ENCODE results near the gene IGDCC3.

Gene IGDCC3

DNA sequence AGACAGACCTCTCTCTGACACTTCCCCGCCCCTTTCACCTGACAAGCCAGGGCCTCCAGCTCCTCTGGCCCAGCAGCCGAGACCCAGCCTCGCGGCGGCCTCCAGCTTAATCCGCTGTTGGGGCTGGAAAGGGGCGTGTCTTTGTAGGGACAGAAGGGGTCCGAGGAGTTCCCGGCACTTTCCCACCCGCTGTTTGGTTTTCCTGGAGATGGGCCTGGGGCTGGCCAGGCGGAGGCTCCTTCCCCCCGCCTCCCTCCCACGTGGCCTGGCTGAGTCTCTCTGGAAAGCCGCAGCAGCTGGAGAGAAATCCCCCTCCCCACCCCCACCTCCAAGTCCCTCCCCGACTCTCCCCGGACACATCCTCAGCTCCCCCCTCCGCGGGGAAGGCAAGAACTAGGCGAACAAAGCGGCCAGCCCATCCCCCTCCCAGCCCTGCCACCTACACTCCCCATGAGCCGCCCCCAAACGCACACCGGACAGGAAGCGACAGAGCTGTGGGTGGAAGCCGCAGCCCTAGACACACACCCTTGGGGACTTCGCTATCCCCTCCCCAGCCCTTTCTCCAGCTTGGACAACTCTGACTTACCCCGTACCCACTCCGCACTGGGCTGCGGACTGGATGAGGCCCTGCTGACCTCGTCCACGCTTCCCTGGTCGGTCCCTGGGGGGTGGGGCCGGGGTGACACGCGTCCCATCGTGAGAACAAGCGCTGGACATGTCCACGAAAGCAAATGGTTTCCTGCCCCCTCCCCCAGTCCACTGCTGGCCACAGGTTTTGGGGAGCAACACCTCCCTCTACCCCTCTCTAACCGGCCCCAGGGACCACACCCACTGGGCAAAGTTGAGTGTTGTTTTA lies 43.8 kb upstream of the IGDCC3 start:
- ChIA-PET CTCF (no interaction called here), POLR2A (ENCODE audit: low non-redundant PET) (no interaction called here)
- no peak for DNase-seq (ENCODE audit: low spot score)
- TF ChIP-seq, protein P1, sequence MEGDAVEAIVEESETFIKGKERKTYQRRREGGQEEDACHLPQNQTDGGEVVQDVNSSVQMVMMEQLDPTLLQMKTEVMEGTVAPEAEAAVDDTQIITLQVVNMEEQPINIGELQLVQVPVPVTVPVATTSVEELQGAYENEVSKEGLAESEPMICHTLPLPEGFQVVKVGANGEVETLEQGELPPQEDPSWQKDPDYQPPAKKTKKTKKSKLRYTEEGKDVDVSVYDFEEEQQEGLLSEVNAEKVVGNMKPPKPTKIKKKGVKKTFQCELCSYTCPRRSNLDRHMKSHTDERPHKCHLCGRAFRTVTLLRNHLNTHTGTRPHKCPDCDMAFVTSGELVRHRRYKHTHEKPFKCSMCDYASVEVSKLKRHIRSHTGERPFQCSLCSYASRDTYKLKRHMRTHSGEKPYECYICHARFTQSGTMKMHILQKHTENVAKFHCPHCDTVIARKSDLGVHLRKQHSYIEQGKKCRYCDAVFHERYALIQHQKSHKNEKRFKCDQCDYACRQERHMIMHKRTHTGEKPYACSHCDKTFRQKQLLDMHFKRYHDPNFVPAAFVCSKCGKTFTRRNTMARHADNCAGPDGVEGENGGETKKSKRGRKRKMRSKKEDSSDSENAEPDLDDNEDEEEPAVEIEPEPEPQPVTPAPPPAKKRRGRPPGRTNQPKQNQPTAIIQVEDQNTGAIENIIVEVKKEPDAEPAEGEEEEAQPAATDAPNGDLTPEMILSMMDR (conservative IDR thresholded peaks at IDR 0.05; ENCODE audit: low read depth) = no peak
- H3K27ac ChIP-seq = no peak overlapping the region

- TF ChIP-seq, protein P1 (conservative IDR thresholded peaks at IDR 0.05; ENCODE audit: low read depth) = no peak
- DNase-seq (ENCODE audit: low spot score) = no peak
- no peak overlapping the region for H3K27ac ChIP-seq
- POLR2A ChIA-PET (ENCODE audit: low non-redundant PET) = interaction anchor here (0.6 kb wide), 1 partner anchor 116 kb away, joined by 3 read pairs; the partner anchor contains the start of gene RNU5B-1
- CTCF ChIA-PET = interaction anchor here (0.9 kb wide), 1 partner anchor 36 kb away, joined by 3 read pairs; no protein-coding TSS in a partner anchor
These were observed 43.2 kb upstream of the IGDCC3 start for GRCh38 chr15:65420975-65421359.

GRCh38 chr15:65418596-65418995 lies 40.8 kb upstream of the IGDCC3 start:
- ChIA-PET POLR2A (ENCODE audit: low non-redundant PET) (no interaction called here), CTCF (no interaction called here)
- no peak for DNase-seq (ENCODE audit: low spot score)
- no peak overlapping the region for H3K27ac ChIP-seq
- TF ChIP-seq, protein P1 (conservative IDR thresholded peaks at IDR 0.05; ENCODE audit: low read depth) = no peak

DNA sequence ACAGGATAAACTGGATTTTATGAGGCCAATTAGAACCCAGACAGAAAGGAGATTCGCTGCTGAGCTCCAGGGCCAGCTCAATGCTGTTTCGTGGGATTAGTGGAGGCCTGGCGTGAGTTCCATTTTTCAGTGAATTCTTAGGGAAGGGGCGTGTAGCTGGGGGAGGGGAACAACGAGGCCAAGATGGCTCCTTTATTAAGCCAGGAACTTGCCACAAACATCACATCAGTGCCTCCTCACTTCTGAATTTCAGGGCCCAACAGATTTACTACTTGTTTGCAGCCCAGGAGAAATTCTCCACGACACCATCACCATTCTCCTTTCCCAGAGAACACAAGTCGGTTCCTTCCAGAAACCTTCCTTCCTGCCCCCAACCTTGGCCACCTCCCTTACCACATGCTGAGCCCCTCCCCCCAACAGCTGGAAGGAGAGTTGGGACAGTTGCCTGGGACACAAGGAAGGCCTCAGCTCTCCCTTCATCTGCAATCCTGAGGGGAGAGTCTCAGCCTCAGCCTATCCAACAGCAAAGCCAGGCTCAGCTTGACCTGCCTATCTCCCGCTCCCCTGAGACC lies 39.1 kb upstream of the IGDCC3 start:
- POLR2A ChIA-PET (ENCODE audit: low non-redundant PET) = no interaction called here

GRCh38 chr15:65414841-65415621 lies 37.2 kb upstream of the IGDCC3 start:
- TF ChIP-seq, protein P1 (conservative IDR thresholded peaks at IDR 0.05; ENCODE audit: low read depth) = no peak
- no peak overlapping the region for H3K27ac ChIP-seq
- CTCF ChIA-PET = interaction anchor here (0.5 kb wide), 1 partner anchor 10 kb away, joined by 4 read pairs; no protein-coding TSS in a partner anchor

More for the DNA sequence above, 39.1 kb upstream of the IGDCC3 start:
- TF ChIP-seq, protein P1 (conservative IDR thresholded peaks at IDR 0.05; ENCODE audit: low read depth) = no peak
- CTCF ChIA-PET = interaction anchor here (0.6 kb wide), 1 partner anchor 10 kb away, joined by 3 read pairs; no protein-coding TSS in a partner anchor
- no peak for DNase-seq (ENCODE audit: low spot score)
- no peak overlapping the region for H3K27ac ChIP-seq

DNA sequence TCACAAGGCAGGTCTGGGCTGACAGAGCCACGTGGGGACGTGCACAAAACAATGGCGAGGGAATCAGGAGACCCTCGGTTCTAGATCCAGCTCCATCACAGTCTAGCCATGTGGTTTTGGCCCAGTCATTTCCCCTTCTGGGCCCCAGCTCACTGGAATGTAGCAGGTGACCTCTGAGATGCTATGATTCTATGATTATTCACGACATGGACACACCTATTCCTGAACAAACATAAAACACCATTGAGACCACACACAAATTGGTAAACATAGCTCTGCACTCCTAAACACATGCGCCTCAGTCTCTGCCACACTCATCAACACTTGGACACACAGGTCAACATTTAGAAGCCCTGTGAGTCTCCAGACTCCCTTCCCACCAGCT lies 36.0 kb upstream of the IGDCC3 start:
- no peak for DNase-seq (ENCODE audit: low spot score)
- CTCF ChIA-PET = interaction anchor here (1.5 kb wide), 1 partner anchor 12 kb away, joined by 5 read pairs; no protein-coding TSS in a partner anchor
- POLR2A ChIA-PET (ENCODE audit: low non-redundant PET) = no interaction called here
- TF ChIP-seq, protein P1 (conservative IDR thresholded peaks at IDR 0.05; ENCODE audit: low read depth) = no peak
- H3K27ac ChIP-seq = no peak overlapping the region

More at GRCh38 chr15:65414841-65415621, 37.2 kb upstream of the IGDCC3 start:
- DNase-seq (ENCODE audit: low spot score) = no peak
- POLR2A ChIA-PET (ENCODE audit: low non-redundant PET) = no interaction called here

Measured in RWPE1 (cell line).